LNCAP (cell line): ENCODE measurements around the gene KRT86.

Experiments used
- TF ChIP-seq, protein P1 (sequence below): fragments of 450-650 bp; IDR thresholded peaks from 2 replicates; pipeline ENCODE4 v1.5.1; 2017; ENCODE audit warnings: mild to moderate bottlenecking

The KRT86 gene

DNA sequence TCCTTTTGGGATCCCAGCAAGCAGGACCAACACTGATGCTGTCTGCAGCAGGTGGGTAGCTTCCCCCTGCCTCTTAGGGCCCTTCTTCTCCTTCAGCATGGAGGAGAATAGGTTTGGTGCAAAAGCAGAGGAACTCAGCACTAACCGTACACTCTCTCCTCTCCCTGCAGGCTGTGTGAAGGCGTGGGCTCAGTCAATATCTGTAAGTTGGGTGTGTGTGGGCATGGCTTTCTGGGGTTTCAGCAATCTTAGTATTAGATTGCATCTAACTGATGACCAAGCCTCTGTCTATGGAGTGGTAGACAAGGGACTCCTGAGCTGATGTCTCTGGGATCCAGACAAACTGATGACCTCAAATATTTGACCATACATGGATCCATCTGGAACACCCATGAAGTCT is 78.5 kb downstream of the KRT86 start:
- TF ChIP-seq, protein P1, sequence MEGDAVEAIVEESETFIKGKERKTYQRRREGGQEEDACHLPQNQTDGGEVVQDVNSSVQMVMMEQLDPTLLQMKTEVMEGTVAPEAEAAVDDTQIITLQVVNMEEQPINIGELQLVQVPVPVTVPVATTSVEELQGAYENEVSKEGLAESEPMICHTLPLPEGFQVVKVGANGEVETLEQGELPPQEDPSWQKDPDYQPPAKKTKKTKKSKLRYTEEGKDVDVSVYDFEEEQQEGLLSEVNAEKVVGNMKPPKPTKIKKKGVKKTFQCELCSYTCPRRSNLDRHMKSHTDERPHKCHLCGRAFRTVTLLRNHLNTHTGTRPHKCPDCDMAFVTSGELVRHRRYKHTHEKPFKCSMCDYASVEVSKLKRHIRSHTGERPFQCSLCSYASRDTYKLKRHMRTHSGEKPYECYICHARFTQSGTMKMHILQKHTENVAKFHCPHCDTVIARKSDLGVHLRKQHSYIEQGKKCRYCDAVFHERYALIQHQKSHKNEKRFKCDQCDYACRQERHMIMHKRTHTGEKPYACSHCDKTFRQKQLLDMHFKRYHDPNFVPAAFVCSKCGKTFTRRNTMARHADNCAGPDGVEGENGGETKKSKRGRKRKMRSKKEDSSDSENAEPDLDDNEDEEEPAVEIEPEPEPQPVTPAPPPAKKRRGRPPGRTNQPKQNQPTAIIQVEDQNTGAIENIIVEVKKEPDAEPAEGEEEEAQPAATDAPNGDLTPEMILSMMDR: no peak

DNA sequence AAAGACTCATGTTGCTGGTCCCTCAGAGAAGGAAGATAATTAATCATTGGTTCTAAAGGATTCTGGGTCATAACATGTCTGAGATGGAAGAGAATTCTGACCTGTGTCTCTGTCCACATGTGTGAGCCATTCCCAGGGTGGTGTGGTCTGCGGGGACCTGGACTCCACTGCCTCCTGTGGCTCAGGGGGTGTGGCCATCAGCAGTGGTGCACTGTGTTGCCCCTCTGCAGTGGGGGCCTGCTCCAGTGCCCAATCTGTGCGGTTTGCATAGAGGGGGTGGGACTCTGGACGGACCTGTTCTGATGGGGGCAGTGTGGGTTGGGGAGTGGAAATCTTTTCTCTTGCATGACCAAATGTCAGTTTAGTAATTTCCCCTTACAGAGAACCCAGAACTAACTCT is 79.3 kb downstream of the KRT86 start:
- TF ChIP-seq, protein P1: no peak

DNA sequence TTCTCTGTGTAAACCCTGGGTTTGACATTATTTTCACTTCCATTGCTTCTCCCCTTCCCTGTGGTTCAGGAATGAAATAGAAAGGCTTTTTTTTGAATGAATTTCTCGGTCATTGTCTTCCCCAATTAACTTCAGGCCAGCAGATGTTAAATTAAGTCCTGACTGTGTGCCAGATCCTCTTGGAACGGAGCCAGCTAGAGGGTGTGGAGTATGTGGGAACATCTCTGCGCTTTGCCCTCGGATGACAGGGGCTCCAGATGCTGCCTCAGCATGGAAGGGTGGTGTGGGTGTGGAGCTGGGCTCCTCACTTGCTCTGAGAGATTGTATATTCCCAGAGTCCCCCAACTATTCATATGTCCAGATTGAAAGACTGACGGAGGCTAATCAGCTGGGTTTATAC is 79.8 kb downstream of the KRT86 start:
- TF ChIP-seq, protein P1: no peak

DNA sequence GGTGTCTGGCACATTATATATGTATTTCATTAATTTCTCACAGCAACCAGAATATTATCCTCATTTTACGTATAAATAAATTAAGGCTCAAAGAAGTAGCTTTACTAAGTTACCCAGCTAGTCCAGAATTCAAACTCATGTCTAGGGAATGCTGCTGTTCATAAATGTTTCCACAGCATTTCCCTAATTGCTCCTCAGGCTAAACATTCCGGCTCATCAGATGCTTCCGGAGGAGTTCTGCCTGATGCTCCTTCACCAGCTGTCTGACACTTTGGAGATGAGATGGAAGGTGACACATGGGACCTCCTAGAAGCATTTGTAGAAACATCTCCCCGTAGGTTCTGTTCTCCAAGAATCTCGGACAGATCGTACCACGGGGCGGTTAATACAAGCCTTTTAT is 80.7 kb downstream of the KRT86 start:
- TF ChIP-seq, protein P1: no peak

DNA sequence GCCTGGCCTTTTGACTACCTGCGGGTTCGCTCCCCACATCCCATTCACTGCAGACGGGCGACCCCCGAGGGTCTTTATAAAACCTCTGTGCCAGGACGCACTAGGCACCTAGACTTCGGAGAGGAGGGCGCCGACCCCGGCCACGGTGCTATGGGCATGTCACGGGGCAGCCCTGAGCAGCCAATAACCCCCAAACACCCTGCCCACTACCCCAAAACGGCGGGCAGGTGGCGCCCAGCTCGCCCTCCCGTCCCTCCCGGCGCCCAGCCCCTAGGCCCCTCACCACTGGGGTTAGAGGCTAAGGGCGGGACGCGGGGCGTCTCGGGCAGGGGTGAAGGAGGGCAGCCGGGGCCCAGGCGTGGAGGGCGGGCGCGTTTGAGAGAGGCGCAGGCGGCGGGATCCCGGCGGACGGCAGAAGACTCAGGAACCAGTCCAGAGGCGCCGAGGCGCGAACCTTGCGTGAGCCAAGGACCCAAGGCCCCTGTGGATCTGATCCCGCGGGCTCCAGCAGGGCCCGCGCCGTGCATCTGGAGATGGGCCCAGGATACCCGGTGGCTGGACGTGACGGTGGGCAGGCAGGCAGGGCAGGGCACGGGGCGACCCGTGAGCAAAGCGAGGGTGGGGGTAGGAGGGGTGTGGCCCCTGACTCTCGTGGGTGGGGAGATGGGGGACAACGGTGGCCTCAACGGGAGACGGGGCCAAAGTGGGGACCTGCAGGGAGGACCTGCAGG is 81.8 kb downstream of the KRT86 start:
- TF ChIP-seq, protein P1: no peak

DNA sequence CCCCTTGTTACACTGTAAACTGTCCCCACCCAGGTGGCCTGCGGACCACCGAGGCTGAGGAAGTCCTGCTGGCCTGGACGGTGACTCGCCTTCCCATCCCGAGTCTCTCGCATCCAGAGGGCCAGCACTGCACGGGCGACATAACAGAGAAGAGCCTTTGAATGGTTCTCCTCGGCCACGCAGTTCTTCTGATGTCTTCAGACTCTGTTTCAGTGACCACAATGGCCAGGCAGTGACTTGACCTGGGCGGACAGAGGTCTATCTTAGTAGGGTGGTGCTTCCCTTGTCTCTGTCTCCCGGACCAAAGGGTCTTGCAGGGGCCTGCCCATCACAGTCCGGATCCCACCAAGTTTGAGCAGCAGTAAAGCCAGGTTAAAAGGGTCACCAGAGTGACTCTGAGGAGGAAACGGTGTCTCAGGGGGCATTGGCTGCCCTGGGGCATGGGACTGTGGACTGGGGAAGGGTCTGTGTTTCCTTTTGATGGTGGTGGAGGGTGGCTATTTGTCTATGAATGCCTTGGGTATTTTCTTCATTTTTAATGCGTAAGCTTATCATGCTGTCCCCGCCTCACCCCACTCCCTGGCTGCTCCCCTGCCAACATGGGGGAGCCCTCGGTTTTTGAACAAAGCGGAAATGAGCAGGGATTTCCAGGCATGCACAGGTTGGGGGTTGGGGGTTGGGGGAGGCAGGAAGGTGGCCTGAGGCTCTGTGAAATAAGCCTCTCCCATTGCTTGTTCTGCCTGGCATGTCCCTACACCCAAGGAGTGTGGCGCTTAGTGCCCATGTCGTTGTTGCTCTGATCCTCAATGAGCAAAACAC is 82.5 kb downstream of the KRT86 start:
- TF ChIP-seq, protein P1: no peak
